ENCODE results near the gene HIPK1. TPM values are rescaled to one million over a fixed set of nuclear protein-coding genes. Genes with fewer than 3 reads are reported as not detected.

Gene HIPK1
- total RNA-seq, 2 donors from 2014 or later: 47.4 to 59.1 TPM

DNA sequence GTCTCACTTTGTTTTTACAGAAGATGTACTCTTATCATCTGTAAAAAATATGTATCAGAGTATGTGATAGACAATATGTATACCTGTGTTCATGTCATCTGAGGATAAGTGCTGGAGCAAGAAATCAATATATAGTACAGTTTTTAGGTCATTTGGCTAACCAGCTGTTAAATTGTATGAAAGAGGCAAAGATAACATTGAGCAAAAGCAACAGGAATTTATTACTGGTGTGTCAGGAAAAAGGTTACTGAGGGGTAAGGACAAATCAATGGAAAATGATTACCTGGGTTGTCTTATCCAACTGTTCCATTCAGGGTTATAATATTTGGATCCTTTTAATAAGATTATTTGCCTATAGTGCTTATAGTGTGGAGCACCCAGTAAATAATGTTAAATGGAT lies 4.9 kb downstream of the HIPK1 start:
- peaks cover 30 to 44% of the 10 kb centered on the region in 2 donors for H3K4me1 ChIP-seq (ENCODE audit: control insufficient read depth in 1 of 2, low read depth in 2 of 2)
- no peak for DNase-seq (ENCODE audit: low spot score)
- H3K4me3 ChIP-seq: no peak overlapping the region
- no peaks in the 10 kb centered on the region for H3K9me3 ChIP-seq
- no peaks in the 10 kb centered on the region for H3K27me3 ChIP-seq (replicated peaks; ENCODE audit: insufficient read depth)
- TF ChIP-seq, protein P1, sequence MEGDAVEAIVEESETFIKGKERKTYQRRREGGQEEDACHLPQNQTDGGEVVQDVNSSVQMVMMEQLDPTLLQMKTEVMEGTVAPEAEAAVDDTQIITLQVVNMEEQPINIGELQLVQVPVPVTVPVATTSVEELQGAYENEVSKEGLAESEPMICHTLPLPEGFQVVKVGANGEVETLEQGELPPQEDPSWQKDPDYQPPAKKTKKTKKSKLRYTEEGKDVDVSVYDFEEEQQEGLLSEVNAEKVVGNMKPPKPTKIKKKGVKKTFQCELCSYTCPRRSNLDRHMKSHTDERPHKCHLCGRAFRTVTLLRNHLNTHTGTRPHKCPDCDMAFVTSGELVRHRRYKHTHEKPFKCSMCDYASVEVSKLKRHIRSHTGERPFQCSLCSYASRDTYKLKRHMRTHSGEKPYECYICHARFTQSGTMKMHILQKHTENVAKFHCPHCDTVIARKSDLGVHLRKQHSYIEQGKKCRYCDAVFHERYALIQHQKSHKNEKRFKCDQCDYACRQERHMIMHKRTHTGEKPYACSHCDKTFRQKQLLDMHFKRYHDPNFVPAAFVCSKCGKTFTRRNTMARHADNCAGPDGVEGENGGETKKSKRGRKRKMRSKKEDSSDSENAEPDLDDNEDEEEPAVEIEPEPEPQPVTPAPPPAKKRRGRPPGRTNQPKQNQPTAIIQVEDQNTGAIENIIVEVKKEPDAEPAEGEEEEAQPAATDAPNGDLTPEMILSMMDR (IDR thresholded peaks at IDR 0.05): no peak
- no peaks in the 10 kb centered on the region for H3K36me3 ChIP-seq
- no peak overlapping the region for H3K27ac ChIP-seq
- no peak for ATAC-seq (ENCODE audit: insufficient number of reproducible peaks, low FRiP score, low read depth)

DNA sequence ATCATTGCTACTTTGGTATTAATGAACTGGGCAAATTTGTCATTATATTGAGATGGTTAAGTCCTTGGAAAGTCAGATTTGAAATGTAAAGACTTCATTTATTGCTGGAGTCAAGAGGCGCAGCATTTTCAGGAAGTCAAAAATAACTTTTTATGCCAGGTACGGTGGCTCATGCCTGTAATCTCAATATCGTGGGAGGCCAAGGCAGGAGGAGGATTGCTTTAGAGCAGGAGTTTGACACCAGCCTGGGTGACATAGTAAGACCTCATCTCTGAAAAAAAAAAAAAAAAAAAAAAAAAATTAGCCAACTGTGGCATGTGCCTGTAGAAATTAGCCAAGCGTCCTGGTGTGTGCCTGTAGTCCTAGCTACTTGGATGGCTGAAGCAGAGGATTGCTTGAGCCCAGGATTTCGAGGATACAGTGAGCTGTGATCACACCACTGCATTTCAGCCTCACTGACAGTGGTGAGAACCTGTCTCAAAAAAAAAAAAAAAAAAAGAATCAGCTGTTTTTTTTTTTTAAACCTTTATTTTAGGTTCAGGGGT lies 5.5 kb downstream of the HIPK1 start:
- DNase-seq (ENCODE audit: low spot score): no peak
- TF ChIP-seq, protein P1 (IDR thresholded peaks at IDR 0.05): no peak
- ATAC-seq (ENCODE audit: insufficient number of reproducible peaks, low FRiP score, low read depth): no peak
- Histone ChIP-seq H3K4me1 (ENCODE audit: control insufficient read depth in 1 of 2, low read depth in 2 of 2) (peaks cover 33 to 44% of the 10 kb centered on the region in 2 donors), H3K9me3 (no peaks in the 10 kb centered on the region), H3K27ac (no peak overlapping the region), H3K36me3 (no peaks in the 10 kb centered on the region), H3K27me3 (replicated peaks; ENCODE audit: insufficient read depth) (no peaks in the 10 kb centered on the region), H3K4me3 (no peak overlapping the region)

DNA sequence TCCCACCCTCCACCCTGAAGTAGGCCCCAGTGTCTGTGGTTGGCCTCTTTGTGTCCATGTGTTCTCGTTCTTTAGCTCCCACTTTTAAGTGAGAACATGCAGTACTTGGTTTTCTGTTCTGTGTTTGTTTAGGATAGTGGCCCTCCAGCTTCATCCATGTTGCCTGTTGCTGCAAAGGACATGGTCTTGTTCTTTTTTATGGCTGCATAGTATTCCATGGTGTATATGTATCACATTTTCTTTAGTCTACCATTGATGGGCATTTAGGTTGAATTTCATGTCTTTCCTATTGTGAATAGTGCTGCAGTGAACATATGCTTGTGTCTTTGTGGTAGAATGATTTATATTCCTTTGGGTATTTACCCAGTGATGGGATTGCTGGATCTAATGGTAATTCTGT lies 6.1 kb downstream of the HIPK1 start:
- no peak for ATAC-seq (ENCODE audit: insufficient number of reproducible peaks, low FRiP score, low read depth)
- H3K27ac ChIP-seq: no peak overlapping the region
- no peak for DNase-seq (ENCODE audit: low spot score)
- TF ChIP-seq, protein P1 (IDR thresholded peaks at IDR 0.05): no peak
- no peaks in the 10 kb centered on the region for H3K9me3 ChIP-seq
- H3K27me3 ChIP-seq (replicated peaks; ENCODE audit: insufficient read depth): no peaks in the 10 kb centered on the region
- no peak overlapping the region for H3K4me3 ChIP-seq
- H3K4me1 ChIP-seq (ENCODE audit: control insufficient read depth in 1 of 2, low read depth in 2 of 2): peaks cover 33 to 44% of the 10 kb centered on the region in 2 donors
- no peaks in the 10 kb centered on the region for H3K36me3 ChIP-seq

DNA sequence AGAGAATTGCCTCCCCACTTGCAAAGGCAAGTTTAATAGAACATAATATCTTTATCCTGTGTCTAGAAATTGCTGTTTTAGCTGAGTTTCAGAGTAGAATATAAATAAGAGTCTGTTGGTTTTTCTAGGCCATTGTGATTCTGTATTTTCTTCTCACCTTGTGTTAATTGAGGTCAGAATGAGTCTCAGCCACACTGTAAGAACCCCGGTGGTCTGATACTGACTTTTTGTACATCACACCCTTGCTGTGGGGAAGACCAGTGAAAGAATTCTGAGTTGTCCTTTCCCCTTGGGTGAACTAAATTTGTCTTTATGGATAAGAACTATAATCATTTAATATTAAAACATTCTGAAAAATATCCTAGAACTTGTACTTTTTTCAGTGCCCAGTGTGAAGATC lies 6.8 kb downstream of the HIPK1 start:
- no peaks in the 10 kb centered on the region for H3K27me3 ChIP-seq (replicated peaks; ENCODE audit: insufficient read depth)
- peaks cover 3% of the 10 kb centered on the region for H3K36me3 ChIP-seq
- no peak overlapping the region for H3K27ac ChIP-seq
- no peak for DNase-seq (ENCODE audit: low spot score)
- TF ChIP-seq, protein P1 (IDR thresholded peaks at IDR 0.05): no peak
- peaks cover 29 to 36% of the 10 kb centered on the region in 2 donors for H3K4me1 ChIP-seq (ENCODE audit: control insufficient read depth in 1 of 2, low read depth in 2 of 2)
- no peaks in the 10 kb centered on the region for H3K9me3 ChIP-seq
- no peak overlapping the region for H3K4me3 ChIP-seq
- no peak for ATAC-seq (ENCODE audit: insufficient number of reproducible peaks, low FRiP score, low read depth)

DNA sequence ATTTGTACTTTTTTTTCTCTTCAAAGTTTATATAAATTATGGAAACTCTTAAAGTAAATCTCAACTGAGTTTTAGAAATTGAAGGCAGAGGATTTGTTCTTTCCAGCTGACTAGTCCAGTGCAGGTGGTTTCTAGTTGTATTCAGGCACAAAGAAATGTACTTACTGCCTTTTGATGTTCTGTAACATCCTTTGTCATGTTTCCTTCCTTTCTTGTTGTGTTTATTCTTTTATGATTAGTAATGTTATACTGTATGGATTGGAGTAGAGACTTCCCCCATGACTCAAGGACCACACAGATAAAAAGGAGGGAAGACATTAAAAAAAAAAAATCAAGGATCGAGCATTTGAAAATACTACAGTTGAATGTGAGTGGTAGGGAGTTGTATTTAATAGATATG lies 8.0 kb downstream of the HIPK1 start:
- ATAC-seq (ENCODE audit: insufficient number of reproducible peaks, low FRiP score, low read depth) (no peak), DNase-seq (ENCODE audit: low spot score) (no peak)
- Histone ChIP-seq H3K36me3 (peaks cover 7% of the 10 kb centered on the region), H3K27ac (no peak overlapping the region), H3K9me3 (no peaks in the 10 kb centered on the region), H3K4me1 (ENCODE audit: control insufficient read depth in 1 of 2, low read depth in 2 of 2) (peaks cover 22 to 24% of the 10 kb centered on the region in 2 donors), H3K4me3 (no peak overlapping the region), H3K27me3 (replicated peaks; ENCODE audit: insufficient read depth) (no peaks in the 10 kb centered on the region)
- TF ChIP-seq, protein P1 (IDR thresholded peaks at IDR 0.05): no peak
